ENCODE measurements around the gene TRIM58.

TRIM58 gene

GRCh38 chr1:247884797-247885413 is 27.9 kb downstream of the TRIM58 start:
- DNase-seq (ENCODE audit: low read depth in 2 of 2, low spot score in 1 of 2): no peak

DNA sequence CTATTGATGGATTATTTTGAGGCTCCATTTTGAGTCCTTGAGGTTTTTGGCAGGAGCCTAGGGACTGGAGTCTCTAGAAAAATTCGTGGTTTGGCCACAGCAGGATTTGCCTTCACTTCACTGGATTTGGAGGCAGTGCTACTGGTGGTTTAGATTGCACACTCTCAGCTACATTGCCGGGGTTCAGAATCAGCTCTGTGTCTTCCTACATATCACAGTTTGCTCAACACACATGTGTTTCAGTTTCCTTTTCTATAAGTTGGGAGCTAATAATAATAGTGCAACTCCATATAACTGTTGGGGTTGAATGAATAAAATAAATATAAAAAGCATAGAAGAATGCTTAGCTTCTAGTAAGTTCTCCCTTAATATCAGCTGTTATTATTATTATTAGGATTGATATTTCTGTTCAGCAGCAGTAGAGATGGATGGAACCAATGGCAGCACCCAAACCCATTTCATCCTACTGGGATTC is 38.2 kb downstream of the TRIM58 start, which contains the start of gene OR2W3:
Gene OR2W3, plus strand, starts transcription at position 425 of the 475 bp plus-strand sequence. Its CDS starts 0 bp downstream, at position 425.
- no peak for DNase-seq (ENCODE audit: low read depth in 2 of 2, low spot score in 1 of 2)

- no peak for DNase-seq (ENCODE audit: low read depth in 2 of 2, low spot score in 1 of 2)
Measured at GRCh38 chr1:247895976-247896375, 39.0 kb downstream of the TRIM58 start.

DNA sequence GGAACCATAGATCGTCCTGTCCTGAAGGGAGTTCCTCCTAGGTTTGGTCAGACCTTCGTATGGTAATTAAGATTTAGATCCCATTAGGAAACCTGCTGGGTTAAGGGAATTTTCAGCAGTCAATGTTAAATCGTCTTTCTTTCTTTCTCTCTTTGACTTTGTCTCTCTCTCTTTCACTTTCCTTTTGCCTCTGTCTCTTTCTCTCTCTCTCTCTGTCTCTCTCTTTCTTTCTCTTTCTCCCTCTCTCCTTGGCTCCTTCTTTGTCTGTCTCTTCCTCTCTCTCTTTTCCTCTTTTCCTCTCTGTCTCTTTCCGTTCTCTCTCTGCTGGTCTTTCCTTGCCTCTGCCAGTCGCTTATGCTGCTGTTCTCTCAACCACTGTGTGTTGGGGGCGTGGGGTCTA is 47.1 kb downstream of the TRIM58 start:
- no peak for DNase-seq (ENCODE audit: low read depth in 2 of 2, low spot score in 1 of 2)

GRCh38 chr1:247905181-247905580 is 48.2 kb downstream of the TRIM58 start:
- DNase-seq (ENCODE audit: low read depth in 2 of 2, low spot score in 1 of 2): no peak

DNA sequence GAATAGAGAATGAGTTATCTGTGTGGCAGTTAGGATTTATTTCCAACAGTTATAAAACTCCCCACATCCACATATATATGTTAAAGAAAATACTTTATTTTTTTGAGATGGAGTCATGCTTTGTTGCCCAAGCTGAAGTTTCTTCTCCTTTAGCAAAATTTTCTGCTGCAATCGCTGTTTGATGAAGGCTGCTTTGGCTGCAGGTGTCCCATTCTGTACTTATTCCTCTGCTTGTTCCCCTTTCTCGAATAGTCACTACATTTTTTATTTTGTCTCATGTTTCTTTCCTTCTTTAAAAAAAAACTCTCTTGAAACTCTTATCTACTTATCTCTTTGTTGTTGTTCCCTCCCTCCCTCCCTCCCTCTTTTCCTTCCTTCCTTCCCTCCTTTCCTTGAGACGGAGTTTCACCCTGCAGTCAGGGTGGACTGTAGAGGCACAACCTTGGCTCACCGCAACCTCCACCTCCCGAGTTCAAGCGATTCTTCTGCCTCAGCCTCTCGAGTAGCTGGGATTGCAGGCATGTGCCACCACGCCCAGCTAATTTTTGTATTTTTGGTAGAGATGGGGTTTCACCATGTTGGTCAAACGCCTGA is 49.0 kb downstream of the TRIM58 start:
- no peak for DNase-seq (ENCODE audit: low read depth in 2 of 2, low spot score in 1 of 2)

DNA sequence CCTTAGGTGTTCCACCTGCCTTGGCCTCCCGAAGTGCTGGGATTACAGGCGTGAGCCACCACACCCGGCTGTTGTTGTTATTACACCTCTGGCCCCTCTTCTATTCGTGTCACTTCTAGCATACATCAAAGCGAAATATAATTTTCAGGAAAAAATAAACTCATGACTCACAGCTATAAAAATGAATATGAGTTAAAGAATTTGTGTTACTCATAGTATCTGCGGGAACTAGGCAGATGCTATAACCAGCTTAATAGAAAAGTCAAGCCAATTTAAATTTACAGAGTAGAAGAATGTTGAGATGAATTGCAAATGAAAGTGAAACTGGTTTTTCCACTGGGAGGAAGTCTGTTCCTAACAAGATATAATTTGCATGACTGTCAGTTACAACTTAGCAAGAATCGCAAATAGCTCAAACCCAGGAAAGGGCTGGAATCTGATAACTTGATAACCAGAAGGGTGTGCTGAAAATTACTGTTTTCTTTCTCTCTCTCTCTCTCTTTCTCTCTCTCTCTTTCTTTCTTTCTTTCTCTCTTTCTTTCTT is 49.6 kb downstream of the TRIM58 start:
- no peak for DNase-seq (ENCODE audit: low read depth in 2 of 2, low spot score in 1 of 2)

DNA sequence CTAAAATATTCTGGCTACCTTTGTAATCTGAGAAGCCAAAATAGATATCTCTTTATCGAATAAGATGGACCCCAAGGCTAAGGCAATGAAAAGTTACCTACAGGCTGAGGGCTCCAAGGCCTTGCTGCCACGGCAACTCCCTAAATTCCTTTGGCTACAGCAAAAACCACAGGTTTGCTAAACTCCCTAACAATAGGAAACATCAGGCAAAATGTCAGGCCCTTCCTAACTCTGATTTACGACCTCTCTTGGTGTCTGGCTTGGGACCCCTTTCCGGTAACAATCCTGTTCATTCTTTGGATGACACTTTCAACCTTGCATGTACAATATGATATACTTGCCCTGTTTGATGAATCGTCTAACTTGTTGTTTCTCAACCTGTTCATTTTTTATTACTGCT is 51.8 kb downstream of the TRIM58 start:
- no peak for DNase-seq (ENCODE audit: low read depth in 2 of 2, low spot score in 1 of 2)

DNA sequence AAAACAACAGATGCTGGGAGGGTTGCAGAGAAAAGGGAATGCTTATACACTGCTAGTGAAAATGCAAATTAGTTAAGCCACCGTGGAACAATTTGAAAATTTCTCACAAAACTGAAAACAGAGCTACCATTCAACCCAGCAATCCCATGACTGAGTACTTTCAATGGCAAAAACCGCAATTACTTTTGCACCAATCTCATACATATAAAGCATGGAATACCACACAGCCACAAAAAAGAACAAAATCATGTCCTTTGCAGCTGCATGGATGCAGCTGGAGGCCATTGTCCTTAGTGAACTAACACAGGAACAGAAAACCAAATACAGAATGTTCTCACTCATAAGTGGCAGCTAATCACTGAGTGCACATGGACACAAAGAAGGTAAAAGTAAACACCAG is 56.8 kb downstream of the TRIM58 start:
- no peak for DNase-seq (ENCODE audit: low read depth in 2 of 2, low spot score in 1 of 2)

- no peak for DNase-seq (ENCODE audit: low read depth in 2 of 2, low spot score in 1 of 2)
Measured at GRCh38 chr1:247914941-247915662, 58.1 kb downstream of the TRIM58 start.

- no peak for DNase-seq (ENCODE audit: low read depth in 2 of 2, low spot score in 1 of 2)
Measured at GRCh38 chr1:247919952-247920351, 63.0 kb downstream of the TRIM58 start, which contains the start of gene OR2T8. Gene OR2T8 (plus strand): TSS chr1:247920252. CDS start chr1:247921018, 766 bp downstream.

- DNase-seq (ENCODE audit: low read depth in 2 of 2, low spot score in 1 of 2): no peak
Measured at GRCh38 chr1:247923941-247924340, 67.0 kb downstream of the TRIM58 start.

- no peak for DNase-seq (ENCODE audit: low read depth in 2 of 2, low spot score in 1 of 2)
Measured at GRCh38 chr1:247924868-247925267, 67.9 kb downstream of the TRIM58 start, which contains the start of gene OR2AJ1. Gene OR2AJ1 (plus strand): TSS chr1:247924889. CDS start chr1:247933769, 8,880 bp downstream.

All from stimulated activated CD8-positive, alpha-beta memory T cell treated with anti-CD3 and anti-CD28 coated beads, Interleukin-4, amount 100 ng/mL, for 4 hours (primary cell).